H1 (cell line): ENCODE data around the gene C6orf136. TPM values are rescaled to one million over a fixed set of nuclear protein-coding genes. Genes with fewer than 3 reads are reported as not detected.

ENCODE experiments used
- polyA plus RNA-seq, 7 experiments: library from polyadenylated mRNA; depleted of rRNA in 3 of 7; stranded (reverse) in 5 of 7; unstranded in 2 of 7; fragments of >200 nt in 5 of 7; fragments of 200-250 nt in 2 of 7; gene quantifications; 1 replicate in 5 of 7; 2 replicates in 1 of 7; 4 replicates in 1 of 7; pipeline versions ENCODE4 v1.2.1 to v1.2.3, GENCODE V29; 2011 to 2013; ENCODE audit warnings: missing spikeins in 2 of 7, mixed read lengths in 2 of 7
- total RNA-seq: library from RNA; stranded (reverse); fragmentation: NEBNext Ultra II Directional; extraction: Animal tissue kit (Norgen Biotek cat#: 25700); gene quantifications from 2 replicates; pipeline ENCODE4 v1.2.1, GENCODE V29; 2021
- TF ChIP-seq, protein P1 (sequence below): fragments of 300-600 bp; sonication (generic); IDR thresholded peaks from 2 replicates; pipeline ENCODE4 v1.7.1; 2012; ENCODE audit warnings: low read length, moderate library complexity, mild to moderate bottlenecking, inconsistent platforms; ENCODE audit not compliant: insufficient replicate concordance

The C6orf136 gene
- total and polyA plus RNA-seq, 2 of the 8 experiments (the other 6 are each of a cell fraction or from before 2014, with no cell fraction given): 20.8 to 23.1 TPM

DNA sequence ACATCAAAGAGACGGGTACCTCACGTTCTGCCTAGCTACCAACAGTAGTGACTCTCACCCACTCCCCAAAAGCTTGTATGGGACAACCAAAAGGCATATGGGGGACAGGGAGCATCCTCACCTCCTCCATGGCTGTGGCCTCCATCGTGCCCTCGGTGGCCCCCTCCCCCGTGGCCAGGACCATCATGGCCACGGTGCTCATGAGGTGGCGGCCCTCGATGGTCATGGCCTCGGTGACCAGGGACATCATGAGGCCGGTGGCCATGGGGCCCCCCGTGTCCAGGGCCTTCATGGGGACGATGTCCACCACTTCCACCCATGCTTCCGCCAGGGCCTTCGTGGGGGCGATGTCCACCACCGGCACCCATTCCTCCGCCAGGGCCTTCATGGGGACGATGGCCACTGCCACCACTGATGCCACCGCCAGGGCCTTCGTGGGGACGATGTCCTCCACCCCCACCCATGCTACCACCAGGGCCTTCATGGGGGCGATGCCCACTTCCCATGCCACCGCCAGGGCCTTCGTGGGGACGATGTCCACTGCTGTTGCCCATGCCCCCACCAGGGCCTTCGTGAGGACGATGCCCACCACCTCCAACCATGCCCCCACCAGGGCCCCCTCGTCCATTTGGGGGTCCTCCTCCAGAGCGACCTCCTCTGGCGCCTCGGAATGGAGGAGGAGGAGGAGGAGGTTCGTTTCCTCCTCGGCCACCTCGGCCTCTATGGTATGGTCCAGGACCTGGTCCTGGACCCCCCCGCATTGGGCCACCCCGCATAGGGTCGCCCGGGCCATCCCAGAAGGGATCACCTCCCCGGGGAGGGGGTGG lies 44.9 kb upstream of the C6orf136 start (continued):
- TF ChIP-seq, protein P1, sequence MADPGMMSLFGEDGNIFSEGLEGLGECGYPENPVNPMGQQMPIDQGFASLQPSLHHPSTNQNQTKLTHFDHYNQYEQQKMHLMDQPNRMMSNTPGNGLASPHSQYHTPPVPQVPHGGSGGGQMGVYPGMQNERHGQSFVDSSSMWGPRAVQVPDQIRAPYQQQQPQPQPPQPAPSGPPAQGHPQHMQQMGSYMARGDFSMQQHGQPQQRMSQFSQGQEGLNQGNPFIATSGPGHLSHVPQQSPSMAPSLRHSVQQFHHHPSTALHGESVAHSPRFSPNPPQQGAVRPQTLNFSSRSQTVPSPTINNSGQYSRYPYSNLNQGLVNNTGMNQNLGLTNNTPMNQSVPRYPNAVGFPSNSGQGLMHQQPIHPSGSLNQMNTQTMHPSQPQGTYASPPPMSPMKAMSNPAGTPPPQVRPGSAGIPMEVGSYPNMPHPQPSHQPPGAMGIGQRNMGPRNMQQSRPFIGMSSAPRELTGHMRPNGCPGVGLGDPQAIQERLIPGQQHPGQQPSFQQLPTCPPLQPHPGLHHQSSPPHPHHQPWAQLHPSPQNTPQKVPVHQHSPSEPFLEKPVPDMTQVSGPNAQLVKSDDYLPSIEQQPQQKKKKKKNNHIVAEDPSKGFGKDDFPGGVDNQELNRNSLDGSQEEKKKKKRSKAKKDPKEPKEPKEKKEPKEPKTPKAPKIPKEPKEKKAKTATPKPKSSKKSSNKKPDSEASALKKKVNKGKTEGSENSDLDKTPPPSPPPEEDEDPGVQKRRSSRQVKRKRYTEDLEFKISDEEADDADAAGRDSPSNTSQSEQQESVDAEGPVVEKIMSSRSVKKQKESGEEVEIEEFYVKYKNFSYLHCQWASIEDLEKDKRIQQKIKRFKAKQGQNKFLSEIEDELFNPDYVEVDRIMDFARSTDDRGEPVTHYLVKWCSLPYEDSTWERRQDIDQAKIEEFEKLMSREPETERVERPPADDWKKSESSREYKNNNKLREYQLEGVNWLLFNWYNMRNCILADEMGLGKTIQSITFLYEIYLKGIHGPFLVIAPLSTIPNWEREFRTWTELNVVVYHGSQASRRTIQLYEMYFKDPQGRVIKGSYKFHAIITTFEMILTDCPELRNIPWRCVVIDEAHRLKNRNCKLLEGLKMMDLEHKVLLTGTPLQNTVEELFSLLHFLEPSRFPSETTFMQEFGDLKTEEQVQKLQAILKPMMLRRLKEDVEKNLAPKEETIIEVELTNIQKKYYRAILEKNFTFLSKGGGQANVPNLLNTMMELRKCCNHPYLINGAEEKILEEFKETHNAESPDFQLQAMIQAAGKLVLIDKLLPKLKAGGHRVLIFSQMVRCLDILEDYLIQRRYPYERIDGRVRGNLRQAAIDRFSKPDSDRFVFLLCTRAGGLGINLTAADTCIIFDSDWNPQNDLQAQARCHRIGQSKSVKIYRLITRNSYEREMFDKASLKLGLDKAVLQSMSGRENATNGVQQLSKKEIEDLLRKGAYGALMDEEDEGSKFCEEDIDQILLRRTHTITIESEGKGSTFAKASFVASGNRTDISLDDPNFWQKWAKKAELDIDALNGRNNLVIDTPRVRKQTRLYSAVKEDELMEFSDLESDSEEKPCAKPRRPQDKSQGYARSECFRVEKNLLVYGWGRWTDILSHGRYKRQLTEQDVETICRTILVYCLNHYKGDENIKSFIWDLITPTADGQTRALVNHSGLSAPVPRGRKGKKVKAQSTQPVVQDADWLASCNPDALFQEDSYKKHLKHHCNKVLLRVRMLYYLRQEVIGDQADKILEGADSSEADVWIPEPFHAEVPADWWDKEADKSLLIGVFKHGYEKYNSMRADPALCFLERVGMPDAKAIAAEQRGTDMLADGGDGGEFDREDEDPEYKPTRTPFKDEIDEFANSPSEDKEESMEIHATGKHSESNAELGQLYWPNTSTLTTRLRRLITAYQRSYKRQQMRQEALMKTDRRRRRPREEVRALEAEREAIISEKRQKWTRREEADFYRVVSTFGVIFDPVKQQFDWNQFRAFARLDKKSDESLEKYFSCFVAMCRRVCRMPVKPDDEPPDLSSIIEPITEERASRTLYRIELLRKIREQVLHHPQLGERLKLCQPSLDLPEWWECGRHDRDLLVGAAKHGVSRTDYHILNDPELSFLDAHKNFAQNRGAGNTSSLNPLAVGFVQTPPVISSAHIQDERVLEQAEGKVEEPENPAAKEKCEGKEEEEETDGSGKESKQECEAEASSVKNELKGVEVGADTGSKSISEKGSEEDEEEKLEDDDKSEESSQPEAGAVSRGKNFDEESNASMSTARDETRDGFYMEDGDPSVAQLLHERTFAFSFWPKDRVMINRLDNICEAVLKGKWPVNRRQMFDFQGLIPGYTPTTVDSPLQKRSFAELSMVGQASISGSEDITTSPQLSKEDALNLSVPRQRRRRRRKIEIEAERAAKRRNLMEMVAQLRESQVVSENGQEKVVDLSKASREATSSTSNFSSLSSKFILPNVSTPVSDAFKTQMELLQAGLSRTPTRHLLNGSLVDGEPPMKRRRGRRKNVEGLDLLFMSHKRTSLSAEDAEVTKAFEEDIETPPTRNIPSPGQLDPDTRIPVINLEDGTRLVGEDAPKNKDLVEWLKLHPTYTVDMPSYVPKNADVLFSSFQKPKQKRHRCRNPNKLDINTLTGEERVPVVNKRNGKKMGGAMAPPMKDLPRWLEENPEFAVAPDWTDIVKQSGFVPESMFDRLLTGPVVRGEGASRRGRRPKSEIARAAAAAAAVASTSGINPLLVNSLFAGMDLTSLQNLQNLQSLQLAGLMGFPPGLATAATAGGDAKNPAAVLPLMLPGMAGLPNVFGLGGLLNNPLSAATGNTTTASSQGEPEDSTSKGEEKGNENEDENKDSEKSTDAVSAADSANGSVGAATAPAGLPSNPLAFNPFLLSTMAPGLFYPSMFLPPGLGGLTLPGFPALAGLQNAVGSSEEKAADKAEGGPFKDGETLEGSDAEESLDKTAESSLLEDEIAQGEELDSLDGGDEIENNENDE: no peak
- TF ChIP-seq, all 59 proteins: peak for 1
